ENCODE measurements around the gene POU2AF1.

DNA sequence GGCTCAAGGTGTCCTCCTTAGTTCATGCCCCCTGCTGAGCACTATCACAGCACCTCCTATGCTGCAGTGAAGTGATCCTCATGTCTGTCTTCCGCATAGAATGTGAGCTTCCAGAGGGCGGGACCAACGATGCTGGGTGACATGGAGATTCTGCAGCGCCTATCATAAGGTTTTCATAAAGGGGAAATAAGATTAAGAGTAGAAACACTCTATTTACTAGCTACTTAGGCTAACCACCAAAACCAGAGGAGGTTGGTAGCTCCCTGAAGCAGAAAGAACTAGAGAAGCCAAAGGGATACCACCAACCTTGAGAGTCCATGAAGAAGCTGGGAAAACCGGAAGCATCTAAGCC lies 39.3 kb upstream of the POU2AF1 start:
- TF ChIP-seq, protein P1, sequence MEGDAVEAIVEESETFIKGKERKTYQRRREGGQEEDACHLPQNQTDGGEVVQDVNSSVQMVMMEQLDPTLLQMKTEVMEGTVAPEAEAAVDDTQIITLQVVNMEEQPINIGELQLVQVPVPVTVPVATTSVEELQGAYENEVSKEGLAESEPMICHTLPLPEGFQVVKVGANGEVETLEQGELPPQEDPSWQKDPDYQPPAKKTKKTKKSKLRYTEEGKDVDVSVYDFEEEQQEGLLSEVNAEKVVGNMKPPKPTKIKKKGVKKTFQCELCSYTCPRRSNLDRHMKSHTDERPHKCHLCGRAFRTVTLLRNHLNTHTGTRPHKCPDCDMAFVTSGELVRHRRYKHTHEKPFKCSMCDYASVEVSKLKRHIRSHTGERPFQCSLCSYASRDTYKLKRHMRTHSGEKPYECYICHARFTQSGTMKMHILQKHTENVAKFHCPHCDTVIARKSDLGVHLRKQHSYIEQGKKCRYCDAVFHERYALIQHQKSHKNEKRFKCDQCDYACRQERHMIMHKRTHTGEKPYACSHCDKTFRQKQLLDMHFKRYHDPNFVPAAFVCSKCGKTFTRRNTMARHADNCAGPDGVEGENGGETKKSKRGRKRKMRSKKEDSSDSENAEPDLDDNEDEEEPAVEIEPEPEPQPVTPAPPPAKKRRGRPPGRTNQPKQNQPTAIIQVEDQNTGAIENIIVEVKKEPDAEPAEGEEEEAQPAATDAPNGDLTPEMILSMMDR (conservative IDR thresholded peaks at IDR 0.05 in 1 of 2, IDR thresholded peaks at IDR 0.05 in 1 of 2; ENCODE audit: low read depth in 1 of 2, low read length in 2 of 2): no peak
- no peak for TF ChIP-seq EZH2 (IDR thresholded peaks at IDR 0.05; ENCODE audit: low read length, missing control alignments)
